ENCODE measurements around the gene ROR2.
"Not testable (repeated sequence)": the region's sequence is repeated elsewhere in the genome, so short reads cannot be mapped to it uniquely, and the experiment has no call there.

ROR2 gene

DNA sequence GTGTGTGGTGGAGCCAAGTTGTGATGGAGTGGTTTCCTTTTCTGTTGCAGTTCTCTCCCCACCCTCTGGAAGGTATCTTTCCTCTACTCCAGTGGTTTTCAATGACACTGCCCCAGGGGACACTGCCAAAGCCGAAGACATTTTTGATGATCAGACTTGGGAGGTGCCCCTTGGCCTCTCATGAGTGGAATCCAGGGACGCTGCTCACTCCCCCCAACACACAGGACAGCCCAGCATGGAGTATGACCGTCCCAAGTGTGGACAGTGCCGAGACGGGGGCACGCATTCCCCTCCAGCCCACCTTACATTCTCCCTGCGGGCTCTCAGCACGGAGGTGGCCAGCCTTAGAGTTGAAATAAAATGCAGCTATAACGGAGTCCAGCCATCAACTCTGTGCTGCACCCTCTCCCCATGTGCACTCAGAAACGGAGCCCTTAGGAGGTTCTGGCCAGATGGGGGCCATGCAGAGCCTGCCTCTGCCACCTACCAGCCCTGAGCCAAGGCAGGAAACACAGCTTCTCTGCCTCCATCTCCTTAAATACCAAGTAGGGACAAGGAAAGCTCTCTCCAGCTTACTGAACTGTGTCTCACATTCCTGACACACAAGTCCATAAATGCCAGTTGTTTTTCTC is 150.8 kb downstream of the ROR2 start:
- Mint-ChIP-seq H3K27me3 (no peaks in the 10 kb centered on the region), H3K9me3 (no peaks in the 10 kb centered on the region), H3K4me1 (peaks cover 22% of the 10 kb centered on the region), H3K36me3 (ENCODE audit: low read depth) (no peaks in the 10 kb centered on the region), H3K4me3 (no peak overlapping the region), H3K27ac (peak overlapping the region; percentile 49)
- DNase-seq (no peak), ATAC-seq (no peak)

GRCh38 chr9:91798273-91799112 is 151.5 kb downstream of the ROR2 start:
- peak; percentile 79 for ATAC-seq
- not testable (repeated sequence) for H3K27me3 Mint-ChIP-seq; H3K36me3 Mint-ChIP-seq (ENCODE audit: low read depth); H3K9me3 Mint-ChIP-seq
- Mint-ChIP-seq H3K27ac (peak overlapping the region; percentile 49), H3K4me3 (peak overlapping the region; percentile 9), H3K4me1 (peaks cover 22% of the 10 kb centered on the region)
- DNase-seq = peak; percentile 19

- not testable (repeated sequence) for H3K27me3 Mint-ChIP-seq; H3K36me3 Mint-ChIP-seq (ENCODE audit: low read depth); ATAC-seq; DNase-seq; H3K9me3 Mint-ChIP-seq; H3K4me3 Mint-ChIP-seq; H3K27ac Mint-ChIP-seq
- peaks cover 16% of the 10 kb centered on the region for H3K4me1 Mint-ChIP-seq
Measured at GRCh38 chr9:91797517-91797916, 152.5 kb downstream of the ROR2 start.

DNA sequence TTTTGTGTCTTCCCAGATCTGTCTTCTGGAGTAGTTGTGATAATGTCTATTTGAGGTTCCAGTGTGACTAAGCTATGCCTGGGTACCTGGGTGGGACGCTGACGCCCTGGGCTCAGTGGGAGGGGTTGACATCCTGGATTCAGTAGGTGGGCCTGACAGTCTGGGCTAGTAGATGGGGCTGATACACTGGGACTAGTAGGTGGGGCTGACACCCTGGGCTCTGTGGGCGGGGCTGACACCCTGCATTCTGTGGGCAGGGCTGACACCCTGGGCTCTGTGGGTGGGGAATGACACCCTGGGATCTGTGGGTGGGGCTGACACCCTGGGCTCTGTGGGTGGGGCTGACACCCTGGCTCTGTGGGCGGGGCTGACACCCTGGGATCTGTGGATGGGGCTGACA is 153.5 kb downstream of the ROR2 start:
- not testable (repeated sequence) for ATAC-seq; H3K9me3 Mint-ChIP-seq; H3K36me3 Mint-ChIP-seq (ENCODE audit: low read depth); H3K27me3 Mint-ChIP-seq; H3K4me3 Mint-ChIP-seq; H3K27ac Mint-ChIP-seq
- peaks cover 16% of the 10 kb centered on the region for H3K4me1 Mint-ChIP-seq
- peak; percentile 7 for DNase-seq

DNA sequence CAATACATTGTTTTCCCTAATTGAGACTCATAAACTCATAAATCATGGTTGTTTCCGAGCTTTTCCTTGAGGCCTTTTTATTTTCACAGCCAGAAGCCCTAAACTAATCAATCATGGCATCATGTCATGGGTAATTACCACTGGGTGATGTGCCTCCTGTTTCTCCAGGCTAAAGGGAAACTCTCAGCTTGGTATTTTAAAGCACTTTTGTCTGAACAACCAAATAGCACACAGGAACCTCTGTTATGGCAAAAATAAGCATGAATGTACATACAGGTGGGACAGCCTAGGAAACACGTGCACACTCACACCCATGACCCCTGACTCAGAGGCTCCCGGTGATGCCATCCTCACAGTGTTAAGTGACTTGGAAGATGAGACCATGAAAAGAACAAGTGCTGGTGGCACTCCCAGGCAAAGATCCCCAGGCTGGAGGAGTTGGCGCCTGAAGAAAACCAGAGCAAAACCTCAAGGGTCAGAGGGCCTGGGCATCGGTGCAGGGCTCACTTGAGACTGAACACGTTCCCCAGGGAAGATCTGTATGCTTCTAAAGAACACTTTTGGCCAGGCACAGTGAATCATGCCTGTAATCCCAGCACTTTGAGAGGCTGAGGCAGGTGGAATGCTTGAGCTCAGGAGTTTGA is 154.3 kb downstream of the ROR2 start:
- peaks cover 16% of the 10 kb centered on the region for H3K4me1 Mint-ChIP-seq
- no peak for DNase-seq
- no peaks in the 10 kb centered on the region for H3K27me3 Mint-ChIP-seq
- no peak overlapping the region for H3K4me3 Mint-ChIP-seq
- no peaks in the 10 kb centered on the region for H3K9me3 Mint-ChIP-seq
- H3K36me3 Mint-ChIP-seq (ENCODE audit: low read depth) = no peaks in the 10 kb centered on the region
- no peak for ATAC-seq
- H3K27ac Mint-ChIP-seq = no peak overlapping the region

DNA sequence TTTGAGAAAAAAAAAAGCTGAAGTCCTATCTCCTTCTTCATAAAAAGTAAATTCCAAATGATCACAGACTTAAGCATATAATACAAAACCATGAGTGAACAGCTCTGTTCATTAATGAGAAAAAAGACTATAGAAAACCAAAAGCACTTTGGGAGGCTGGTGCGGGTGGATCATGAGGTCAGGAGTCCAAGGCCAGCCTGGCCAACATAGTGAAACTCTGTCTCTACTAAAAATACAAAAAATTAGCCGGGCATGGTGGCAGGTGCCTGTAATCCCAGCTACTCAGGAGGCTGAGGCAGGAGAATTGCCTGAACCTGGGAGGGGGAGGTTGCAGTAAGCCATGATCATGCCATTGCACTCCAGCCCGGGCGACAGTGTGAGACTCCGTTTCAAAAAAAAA is 156.7 kb downstream of the ROR2 start:
- not testable (repeated sequence) for ATAC-seq; H3K9me3 Mint-ChIP-seq; H3K27ac Mint-ChIP-seq; DNase-seq; H3K36me3 Mint-ChIP-seq (ENCODE audit: low read depth); H3K4me1 Mint-ChIP-seq; H3K27me3 Mint-ChIP-seq; H3K4me3 Mint-ChIP-seq

DNA sequence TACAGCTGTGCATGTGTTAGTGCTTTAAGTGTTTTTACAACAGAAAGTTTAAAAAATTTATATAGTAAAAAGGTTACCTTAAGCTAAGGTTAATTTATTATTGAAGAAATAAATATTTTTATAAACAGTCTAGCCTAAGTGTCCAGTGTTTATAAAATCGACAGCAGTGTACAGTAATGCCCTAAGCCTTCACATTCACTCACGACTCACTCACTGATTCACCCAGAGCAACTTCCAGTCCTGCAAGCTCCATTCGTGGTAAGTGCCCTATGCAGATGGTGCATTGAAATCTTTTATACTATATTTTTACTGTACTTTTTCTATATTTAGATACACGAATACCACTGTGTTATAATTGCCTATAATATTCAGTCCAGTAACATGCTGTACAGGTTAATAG is 159.1 kb downstream of the ROR2 start:
- DNase-seq (no peak), ATAC-seq (no peak)
- Mint-ChIP-seq H3K9me3 (peaks cover 14% of the 10 kb centered on the region), H3K36me3 (ENCODE audit: low read depth) (no peaks in the 10 kb centered on the region), H3K27ac (no peak overlapping the region), H3K4me1 (no peaks in the 10 kb centered on the region), H3K4me3 (no peak overlapping the region), H3K27me3 (peaks cover 2% of the 10 kb centered on the region)

GRCh38 chr9:91789941-91790340 is 160.1 kb downstream of the ROR2 start:
- DNase-seq (no peak), ATAC-seq (peak; percentile 79)
- H3K27me3 Mint-ChIP-seq = peaks cover 4% of the 10 kb centered on the region
- no peaks in the 10 kb centered on the region for H3K4me1 Mint-ChIP-seq
- H3K36me3 Mint-ChIP-seq (ENCODE audit: low read depth) = no peaks in the 10 kb centered on the region
- H3K4me3 Mint-ChIP-seq = no peak overlapping the region
- peaks cover 14% of the 10 kb centered on the region for H3K9me3 Mint-ChIP-seq
- no peak overlapping the region for H3K27ac Mint-ChIP-seq

DNA sequence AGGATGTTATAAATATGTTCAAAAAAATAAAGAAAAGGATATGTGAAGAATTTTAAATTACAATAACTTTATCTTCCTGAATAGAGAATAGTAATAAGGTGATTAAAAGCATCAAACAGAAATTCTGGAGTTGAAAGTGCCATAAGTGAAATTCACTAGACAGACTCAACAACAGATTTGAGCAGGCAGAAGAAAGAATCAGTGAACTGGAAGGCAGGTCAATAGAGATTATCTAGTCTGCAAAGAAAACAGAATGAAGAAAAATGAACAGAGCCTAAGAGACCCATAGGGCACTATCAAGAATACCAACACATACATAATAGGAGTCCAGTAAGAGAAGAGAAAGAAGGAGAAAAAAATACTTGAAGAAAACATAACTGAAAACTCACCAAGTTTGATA is 162.1 kb downstream of the ROR2 start:
- peaks cover 11% of the 10 kb centered on the region for H3K27me3 Mint-ChIP-seq
- peaks cover 14% of the 10 kb centered on the region for H3K9me3 Mint-ChIP-seq
- DNase-seq (no peak), ATAC-seq (no peak)
- no peak overlapping the region for H3K27ac Mint-ChIP-seq
- H3K4me1 Mint-ChIP-seq = peaks cover 8% of the 10 kb centered on the region
- no peaks in the 10 kb centered on the region for H3K36me3 Mint-ChIP-seq (ENCODE audit: low read depth)
- H3K4me3 Mint-ChIP-seq = no peak overlapping the region

DNA sequence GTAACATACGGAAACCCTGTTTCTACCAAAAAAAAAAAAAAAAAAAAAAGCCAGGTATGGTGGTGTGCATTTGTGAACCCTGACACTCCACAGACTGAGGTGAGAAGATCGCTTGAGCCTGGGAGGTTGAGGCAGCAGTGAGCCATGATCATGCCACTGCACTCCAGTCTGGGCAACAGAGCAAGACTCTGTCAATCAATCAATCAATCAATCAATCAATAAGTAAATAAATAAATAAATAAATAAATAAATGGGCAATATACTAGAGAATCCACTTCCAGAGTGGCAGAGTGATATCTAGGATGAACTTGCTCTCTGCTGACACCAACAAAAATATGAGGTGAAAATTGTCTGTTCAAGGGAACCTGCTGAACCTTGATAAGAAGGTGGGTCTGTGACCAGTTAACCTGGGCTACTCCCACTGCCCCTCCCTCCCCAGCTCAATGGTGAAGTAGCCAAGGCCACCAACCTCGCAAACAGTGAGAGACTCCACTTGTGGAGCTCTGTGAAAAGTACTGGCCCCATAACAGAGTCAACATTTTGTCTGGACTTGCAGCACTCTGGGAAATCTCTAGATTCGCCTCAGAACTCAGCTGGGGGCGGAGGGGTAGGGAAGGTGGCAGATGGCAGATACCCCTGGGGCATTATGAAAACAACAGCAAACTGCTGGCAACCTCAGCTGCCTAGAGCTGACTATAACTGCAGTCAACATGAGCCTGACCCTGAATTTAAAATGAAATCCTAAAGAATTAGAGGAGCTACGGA is 163.7 kb downstream of the ROR2 start:
- ATAC-seq (no peak), DNase-seq (no peak)
- H3K9me3 Mint-ChIP-seq = peaks cover 14% of the 10 kb centered on the region
- no peak overlapping the region for H3K4me3 Mint-ChIP-seq
- H3K27me3 Mint-ChIP-seq = peaks cover 11% of the 10 kb centered on the region
- no peak overlapping the region for H3K27ac Mint-ChIP-seq
- H3K36me3 Mint-ChIP-seq (ENCODE audit: low read depth) = no peaks in the 10 kb centered on the region
- peaks cover 13% of the 10 kb centered on the region for H3K4me1 Mint-ChIP-seq

GRCh38 chr9:91785447-91785842 is 164.6 kb downstream of the ROR2 start:
- peaks cover 13% of the 10 kb centered on the region for H3K4me1 Mint-ChIP-seq
- no peak for DNase-seq
- no peaks in the 10 kb centered on the region for H3K36me3 Mint-ChIP-seq (ENCODE audit: low read depth)
- peaks cover 14% of the 10 kb centered on the region for H3K9me3 Mint-ChIP-seq
- no peak overlapping the region for H3K27ac Mint-ChIP-seq
- H3K4me3 Mint-ChIP-seq = no peak overlapping the region
- H3K27me3 Mint-ChIP-seq = peaks cover 11% of the 10 kb centered on the region
- no peak for ATAC-seq

DNA sequence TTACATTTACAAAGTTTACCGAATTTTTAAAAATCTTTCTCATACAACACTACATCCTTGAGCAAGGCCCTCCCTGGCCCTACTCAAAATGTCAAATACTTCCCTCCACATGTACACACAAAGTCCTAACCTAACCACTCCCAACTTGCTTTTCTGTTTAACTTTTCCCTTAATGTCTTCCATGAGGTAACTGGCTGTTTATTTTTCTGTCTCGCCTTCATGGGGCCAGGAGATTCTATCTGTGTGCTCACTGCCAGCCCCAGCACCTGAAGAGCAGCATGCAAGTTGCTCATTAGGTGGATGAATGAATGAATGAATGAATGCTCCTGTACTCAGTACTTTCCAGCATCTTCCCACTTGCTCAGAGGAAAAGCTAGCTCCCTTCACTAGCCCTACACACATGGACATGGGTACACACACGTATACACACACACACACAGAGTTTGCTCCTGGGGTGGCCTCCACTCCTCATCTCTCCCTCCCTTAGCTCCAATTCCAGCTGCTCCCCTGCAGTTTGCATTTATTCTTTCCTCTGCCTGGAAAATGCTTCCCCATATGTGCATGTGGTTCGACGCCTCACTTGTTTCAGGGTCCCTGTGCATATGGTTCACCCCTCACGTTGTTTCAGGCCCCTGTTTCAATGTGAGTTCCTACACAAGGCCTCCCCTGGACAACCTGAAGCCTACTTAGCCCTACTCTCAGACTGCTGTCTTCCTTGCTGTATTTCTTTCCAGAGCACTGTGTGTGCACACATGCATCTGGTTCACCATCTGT is 165.2 kb downstream of the ROR2 start:
- H3K4me3 Mint-ChIP-seq = no peak overlapping the region
- ATAC-seq (no peak), DNase-seq (no peak)
- peaks cover 13% of the 10 kb centered on the region for H3K4me1 Mint-ChIP-seq
- H3K27ac Mint-ChIP-seq = no peak overlapping the region
- H3K27me3 Mint-ChIP-seq = peaks cover 11% of the 10 kb centered on the region
- H3K36me3 Mint-ChIP-seq (ENCODE audit: low read depth) = no peaks in the 10 kb centered on the region
- peaks cover 14% of the 10 kb centered on the region for H3K9me3 Mint-ChIP-seq

- ATAC-seq (no peak), DNase-seq (no peak)
- Mint-ChIP-seq H3K9me3 (peaks cover 14% of the 10 kb centered on the region), H3K27ac (no peak overlapping the region), H3K4me3 (no peak overlapping the region), H3K36me3 (ENCODE audit: low read depth) (no peaks in the 10 kb centered on the region), H3K4me1 (peaks cover 13% of the 10 kb centered on the region), H3K27me3 (peaks cover 11% of the 10 kb centered on the region)
Measured at GRCh38 chr9:91783876-91784672, 166.0 kb downstream of the ROR2 start.
